ENCODE measurements around the gene UBE2E3.

Gene UBE2E3

GRCh38 chr2:180987146-180987545 is 6.7 kb downstream of the UBE2E3 start:
- H3K4me3 ChIP-seq (ENCODE audit: low read depth, low read length): no peak overlapping the region

DNA sequence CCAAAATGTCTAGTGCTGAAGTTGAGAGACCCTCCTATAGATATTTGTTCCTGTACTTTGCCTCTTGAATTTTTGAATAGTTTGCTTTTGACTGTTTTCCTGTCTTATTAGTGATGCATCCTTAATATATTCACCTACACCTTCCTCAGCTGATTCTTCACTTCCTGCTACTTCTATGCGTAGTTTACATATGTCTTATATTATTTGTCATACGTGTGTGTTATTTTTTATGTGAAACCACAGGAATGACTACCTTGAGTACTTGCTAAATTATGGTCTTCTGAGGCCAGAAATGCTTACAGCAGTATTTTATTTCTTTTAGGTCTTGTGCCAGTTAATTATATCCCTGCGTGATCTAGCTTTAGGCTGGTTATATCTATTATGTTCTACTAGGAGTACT is 9.9 kb downstream of the UBE2E3 start:
- TF ChIP-seq CTCF (IDR thresholded peaks at IDR 0.05; ENCODE audit: low read depth, low read length, missing control alignments): no peak
- H3K4me3 ChIP-seq (ENCODE audit: low read depth, low read length): no peak overlapping the region
- no peak for DNase-seq (ENCODE audit: low read depth)

More at GRCh38 chr2:180987146-180987545, 6.7 kb downstream of the UBE2E3 start:
- no peak for DNase-seq (ENCODE audit: low read depth)
- TF ChIP-seq CTCF (IDR thresholded peaks at IDR 0.05; ENCODE audit: low read depth, low read length, missing control alignments): no peak

DNA sequence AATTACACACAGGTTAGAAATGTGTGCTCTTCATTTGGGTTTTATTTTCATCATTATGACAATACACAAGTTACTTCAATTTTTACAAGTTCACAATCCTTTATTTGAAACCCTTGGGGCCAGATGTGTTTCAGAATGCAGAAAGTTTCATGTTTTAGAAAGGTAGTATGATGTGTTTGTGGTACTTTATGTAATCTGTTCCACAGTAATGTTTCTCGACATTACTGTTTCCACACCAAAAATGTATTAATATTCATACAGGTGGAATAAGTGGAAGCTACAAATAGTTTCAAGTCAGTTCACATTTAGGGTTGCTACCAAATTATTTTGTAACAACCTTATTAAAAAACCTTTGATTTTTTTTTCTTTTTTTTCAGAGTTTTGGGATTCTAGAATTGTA is 10.4 kb downstream of the UBE2E3 start:
- no peak for DNase-seq (ENCODE audit: low read depth)
- TF ChIP-seq CTCF (IDR thresholded peaks at IDR 0.05; ENCODE audit: low read depth, low read length, missing control alignments): no peak
- no peak overlapping the region for H3K4me3 ChIP-seq (ENCODE audit: low read depth, low read length)

- DNase-seq (ENCODE audit: low read depth): no peak
- TF ChIP-seq CTCF (IDR thresholded peaks at IDR 0.05; ENCODE audit: low read depth, low read length, missing control alignments): peak; percentile 11
- no peak overlapping the region for H3K4me3 ChIP-seq (ENCODE audit: low read depth, low read length)
Observed at GRCh38 chr2:180991361-180991760, 11.0 kb downstream of the UBE2E3 start.

DNA sequence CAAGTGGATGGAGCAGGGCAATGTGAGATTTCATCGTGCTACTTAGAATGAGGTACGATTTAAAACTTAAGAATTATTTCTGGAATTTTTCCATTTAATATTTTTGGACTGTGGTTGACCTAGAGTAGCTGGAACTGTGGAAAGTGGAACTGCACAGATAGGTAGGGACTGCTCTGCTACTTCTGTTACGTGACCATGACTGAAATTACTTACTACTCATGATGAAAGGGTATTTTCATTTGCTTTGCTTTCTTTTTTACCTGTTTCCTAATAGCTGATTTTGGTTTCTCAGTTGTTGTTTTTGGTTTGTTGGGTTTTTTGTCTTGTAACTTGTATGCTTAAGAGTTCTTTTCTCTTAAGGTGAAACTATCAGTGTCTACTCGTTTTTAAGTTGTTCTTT is 11.4 kb downstream of the UBE2E3 start:
- no peak overlapping the region for H3K4me3 ChIP-seq (ENCODE audit: low read depth, low read length)
- no peak for DNase-seq (ENCODE audit: low read depth)
- TF ChIP-seq CTCF (IDR thresholded peaks at IDR 0.05; ENCODE audit: low read depth, low read length, missing control alignments): no peak

DNA sequence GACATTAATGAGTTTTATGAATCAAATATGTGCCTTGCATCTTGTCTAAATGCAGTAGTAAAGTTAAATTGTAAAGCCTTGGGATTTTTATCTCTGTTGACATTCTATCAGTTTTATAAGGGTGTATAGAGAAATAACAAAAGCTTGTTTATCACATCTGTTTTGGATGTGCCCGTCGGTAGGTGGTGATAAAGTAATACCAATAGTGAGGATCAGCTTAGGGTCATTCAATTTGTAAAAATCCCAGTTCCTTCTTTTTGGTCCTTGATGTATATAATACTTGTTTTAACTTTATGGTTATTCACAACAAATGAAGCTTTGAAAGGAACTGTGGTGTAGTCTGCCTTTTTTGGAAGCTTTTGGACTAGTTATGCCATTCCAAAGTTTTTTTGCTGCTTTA is 12.6 kb downstream of the UBE2E3 start:
- TF ChIP-seq CTCF (IDR thresholded peaks at IDR 0.05; ENCODE audit: low read depth, low read length, missing control alignments): no peak
- no peak overlapping the region for H3K4me3 ChIP-seq (ENCODE audit: low read depth, low read length)
- DNase-seq (ENCODE audit: low read depth): no peak

DNA sequence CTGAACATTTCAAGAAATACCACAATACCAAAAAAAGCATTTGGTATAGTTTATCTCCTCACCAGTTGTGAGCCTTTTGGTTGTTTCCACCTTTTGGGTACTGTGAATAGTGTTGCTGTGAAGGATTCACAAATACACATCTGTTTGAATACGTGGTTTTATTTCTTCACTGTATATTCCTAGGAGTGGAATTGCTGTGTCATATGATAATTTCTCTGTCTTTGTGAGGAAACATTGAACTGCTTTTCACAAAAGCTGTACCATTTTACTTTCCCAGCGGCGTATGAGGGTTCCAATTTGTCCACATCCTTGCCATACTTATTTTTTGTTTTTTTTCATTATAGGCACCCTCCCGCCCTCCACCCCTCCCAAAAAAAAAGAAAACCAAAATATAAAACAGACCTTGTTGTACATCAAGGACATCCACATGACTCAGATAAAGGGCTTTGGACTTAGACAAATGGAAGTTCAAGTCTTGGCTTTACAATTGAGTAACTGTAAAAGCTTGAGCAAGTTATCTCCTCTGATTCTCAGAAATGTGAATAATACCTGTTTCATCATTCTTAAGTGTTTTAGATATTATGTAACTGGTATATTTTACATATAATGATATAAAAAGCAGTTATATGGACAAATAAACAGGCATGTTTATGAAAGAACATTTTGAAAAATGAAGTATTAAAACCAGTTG is 19.0 kb downstream of the UBE2E3 start:
- TF ChIP-seq CTCF (IDR thresholded peaks at IDR 0.05; ENCODE audit: low read depth, low read length, missing control alignments): no peak
- DNase-seq (ENCODE audit: low read depth): no peak
- H3K4me3 ChIP-seq (ENCODE audit: low read depth, low read length): no peak overlapping the region

Measured in GM12864 (cell line).